Activated CD8-positive, alpha-beta memory T cell treated with anti-CD3 and anti-CD28 coated beads for 48 hours (primary cell): ENCODE data around the gene MTRFR.
"Not testable (repeated sequence)": the region's sequence is repeated elsewhere in the genome, so short reads cannot be mapped to it uniquely, and the experiment has no call there.

Experiments
- DNase-seq, 3 experiments: peaks; one replicate each; pipeline ENCODE4 v3.0.0-alpha.2; 2020; ENCODE audit warnings: low read depth in 2 of 3, low spot score in 2 of 3

The MTRFR gene

GRCh38 chr12:123248996-123249741 is 15.9 kb downstream of the MTRFR start:
- not testable (repeated sequence) for DNase-seq

DNA sequence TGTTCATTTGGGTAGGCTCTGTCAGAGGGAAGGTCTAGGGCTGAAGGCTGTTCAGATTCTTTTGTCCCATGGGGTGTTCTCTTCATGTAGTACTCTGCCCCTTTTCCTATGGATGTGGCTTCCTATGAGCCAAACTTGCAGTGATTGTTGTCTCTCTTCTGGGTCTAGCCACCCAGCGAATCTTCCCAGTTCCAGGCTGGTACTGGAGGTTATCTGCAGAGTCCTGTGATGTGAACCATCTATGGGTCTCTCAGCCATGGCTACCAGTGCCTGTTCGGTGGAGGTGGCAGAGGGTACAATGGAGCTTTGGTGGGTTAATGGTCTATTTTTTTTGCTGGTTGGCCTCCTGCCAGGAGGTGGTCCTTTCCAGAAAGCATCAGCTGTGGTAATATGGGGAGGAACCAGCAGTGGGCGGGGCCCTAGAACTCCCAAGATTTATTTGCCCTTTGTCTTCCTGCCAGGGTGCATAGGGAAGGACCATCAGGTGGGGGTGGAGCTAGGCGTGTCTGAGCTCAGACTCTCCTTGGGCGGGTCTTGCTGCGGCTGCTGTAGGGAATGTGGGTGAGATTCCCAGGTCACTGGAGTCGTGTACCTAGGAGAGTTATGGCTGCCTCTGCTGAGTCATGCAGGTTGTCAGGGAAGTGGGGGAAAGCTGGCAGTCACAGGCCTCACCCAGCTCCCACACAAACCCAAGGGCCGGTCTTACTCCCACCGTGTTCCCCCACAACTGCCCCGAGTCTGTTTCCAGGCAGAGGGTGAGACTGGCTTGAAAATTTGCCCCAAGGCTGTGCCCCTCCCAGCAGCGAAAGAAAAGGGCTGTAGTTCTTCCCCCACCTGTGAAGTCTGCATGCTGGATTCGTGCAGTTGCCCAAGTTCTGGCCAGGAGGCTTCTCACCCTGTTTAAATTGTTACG is 17.5 kb downstream of the MTRFR start:
- DNase-seq = no peak

DNA sequence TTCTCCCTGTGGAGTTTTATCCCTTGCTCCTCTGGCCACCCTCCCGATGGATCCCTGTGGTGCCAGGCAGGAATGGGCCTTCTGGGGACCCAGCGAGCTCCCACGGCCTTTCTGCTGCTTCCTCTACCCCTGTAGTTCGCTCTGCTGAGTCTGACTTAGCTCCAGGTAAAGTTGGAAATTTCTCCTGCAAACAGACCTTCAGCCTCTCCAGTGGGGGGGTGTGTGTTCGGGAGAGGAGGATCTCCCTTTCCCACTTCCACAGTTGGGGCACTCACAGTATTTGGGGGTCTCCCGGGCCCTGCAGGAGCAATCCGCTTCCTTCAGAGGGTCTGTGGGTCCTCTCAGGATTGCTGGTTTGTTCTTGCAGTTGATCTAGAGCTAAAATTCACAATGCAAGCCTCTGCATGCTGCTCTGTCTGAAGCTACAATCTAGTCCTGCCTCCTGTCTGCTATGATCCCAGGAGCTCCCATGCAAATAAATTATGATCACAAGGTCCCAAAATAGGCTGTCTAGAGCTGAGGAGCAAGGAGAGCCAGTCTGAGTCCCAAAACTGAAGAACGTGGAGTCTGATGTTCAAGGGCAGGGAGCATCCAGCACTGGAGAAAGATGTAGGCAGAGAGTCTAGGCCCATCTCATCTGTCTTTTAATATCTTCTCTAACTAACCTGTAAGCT is 18.3 kb downstream of the MTRFR start:
- DNase-seq = no peak

DNA sequence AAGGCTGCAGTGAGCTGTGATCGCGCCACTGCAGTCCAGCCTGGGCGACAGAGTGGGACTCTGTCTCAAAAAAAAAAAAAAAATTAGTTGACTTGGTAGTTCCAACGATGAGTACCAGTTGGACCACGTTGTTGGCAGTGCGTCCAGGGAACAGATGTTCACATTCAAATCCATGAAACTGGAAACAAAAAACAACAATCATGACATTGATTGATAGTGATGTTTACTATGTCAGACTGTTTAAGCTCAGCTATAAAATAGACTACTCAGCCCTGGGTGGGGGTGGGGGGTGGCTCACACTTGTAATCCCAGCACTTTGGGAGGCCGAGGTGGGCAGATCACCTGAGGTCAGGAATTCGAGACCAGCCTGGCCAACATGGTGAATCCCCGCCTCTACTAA is 19.1 kb downstream of the MTRFR start:
- DNase-seq = not testable (repeated sequence)

DNA sequence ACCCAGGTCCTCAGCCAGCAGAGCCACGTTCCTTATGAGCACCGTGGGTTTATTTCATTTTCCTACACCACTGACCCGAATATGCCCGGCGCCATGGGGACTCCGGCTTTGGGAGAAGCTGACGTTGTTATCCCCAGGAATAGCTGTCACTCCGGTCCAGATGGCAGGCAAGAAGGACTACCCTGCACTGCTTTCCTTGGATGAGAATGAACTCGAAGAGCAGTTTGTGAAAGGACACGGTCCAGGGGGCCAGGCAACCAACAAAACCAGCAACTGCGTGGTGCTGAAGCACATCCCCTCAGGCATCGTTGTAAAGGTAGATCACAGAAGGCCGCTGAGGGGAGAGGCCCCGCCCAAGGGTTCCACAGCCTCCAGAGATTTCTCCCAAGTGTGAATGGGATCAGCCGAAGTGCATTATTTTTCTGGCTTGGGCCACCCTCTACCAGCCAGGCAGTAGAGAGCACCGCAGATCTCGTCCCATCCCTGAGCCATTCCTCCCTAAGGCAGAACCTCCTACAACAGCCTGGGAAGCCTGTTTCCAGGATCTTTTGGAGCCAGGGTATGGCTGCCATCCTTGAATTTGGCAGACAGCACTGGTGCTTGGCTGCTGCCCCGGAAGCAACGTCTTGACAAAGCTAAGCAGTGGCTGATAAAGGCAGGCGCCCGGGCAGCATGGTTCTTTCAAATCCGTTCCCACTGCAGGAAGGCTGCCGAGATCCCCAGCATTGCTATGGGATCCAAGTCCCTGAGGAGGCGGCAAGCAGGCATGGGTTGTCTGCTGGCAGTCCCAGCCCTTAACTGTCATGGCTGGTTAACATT is 20.6 kb downstream of the MTRFR start:
- no peak for DNase-seq

GRCh38 chr12:123254853-123255446 is 21.7 kb downstream of the MTRFR start:
- DNase-seq = no peak

- no peak for DNase-seq
Observed at GRCh38 chr12:123258593-123258992, 25.4 kb downstream of the MTRFR start.

- DNase-seq = no peak
Observed at GRCh38 chr12:123260081-123260480, 26.8 kb downstream of the MTRFR start.

DNA sequence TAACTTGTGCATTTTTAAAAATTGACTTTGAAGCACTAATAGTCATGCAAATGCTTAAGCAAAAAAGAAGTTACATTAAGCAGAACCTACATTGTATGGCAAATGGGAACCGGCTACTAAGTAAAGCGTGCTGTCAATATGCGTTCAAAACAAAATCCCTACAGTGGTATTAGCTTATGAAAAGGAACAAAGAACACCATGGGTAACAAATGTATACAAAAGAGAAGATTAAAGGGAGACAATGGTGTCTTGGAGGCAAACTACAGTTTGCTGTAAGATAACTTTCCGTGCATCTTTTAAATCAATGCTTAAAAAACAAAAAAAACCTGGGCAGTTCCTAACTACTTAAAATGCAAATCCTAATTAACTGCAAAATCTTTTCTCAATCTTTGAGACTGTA is 28.0 kb downstream of the MTRFR start:
- no peak for DNase-seq

- no peak for DNase-seq
Observed at GRCh38 chr12:123263196-123263817, 30.1 kb downstream of the MTRFR start.

DNA sequence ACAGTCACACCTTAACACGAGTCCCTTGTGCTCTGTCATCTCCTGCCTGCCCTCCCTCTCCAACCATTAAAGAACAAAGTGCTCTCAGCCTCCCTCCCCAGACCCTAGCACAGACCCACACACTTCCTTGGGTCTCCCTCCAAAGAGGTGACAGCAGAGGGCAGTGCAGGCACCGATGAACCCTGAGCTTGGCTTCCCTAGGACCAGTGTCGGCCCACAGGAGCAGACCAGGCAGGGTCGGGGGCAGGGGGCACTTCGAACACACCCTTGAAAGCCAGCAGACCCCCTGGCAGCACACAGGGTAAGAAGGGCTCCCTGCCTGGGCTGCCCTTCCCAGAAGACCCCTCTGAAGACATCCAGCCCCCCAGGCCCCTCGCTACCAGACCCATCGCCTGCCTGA is 31.4 kb downstream of the MTRFR start:
- DNase-seq = no peak

DNA sequence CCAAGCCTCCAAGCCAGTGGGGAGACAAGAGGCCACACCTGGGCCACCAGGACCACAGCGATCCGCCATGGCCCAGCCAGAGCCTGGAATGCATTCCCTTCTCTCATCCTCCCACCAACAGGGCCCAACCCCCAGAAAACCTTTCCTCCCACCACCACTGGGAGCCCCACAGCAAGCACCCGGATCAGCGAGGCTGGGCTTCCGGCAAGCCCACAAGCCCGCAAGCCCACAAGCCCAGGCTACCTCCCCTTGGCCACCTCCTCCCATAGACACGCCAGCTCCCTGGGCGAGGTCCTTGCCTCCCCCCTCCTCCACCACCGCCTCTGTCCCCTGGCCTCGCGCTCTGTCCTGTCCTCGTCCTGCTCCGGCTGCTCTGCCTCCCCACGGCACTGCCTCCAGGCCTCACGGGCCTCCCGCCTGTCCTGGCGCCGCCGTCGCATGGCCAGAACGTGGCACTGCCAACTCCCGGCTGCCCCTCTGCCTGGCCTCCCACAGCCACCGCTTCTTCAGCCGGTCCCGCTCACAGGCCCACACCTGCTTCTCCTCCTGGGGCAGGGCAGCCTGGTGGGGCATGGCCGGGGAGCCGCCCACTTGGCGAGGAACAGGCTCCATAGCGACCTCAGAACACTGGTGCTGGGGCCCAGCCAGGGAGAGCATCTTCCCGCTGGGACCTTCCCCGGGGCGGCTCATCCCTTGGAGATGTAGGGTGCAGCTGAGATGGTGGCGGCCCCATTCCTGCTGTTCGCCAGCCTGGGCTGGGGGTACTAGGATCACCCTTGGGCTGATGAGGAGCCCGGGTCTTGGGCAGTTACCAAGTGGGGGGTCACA is 32.8 kb downstream of the MTRFR start:
- DNase-seq = no peak

- no peak for DNase-seq
Observed at GRCh38 chr12:123266679-123267277, 33.5 kb downstream of the MTRFR start.

- no peak for DNase-seq
Observed at GRCh38 chr12:123267335-123267920, 34.2 kb downstream of the MTRFR start.

DNA sequence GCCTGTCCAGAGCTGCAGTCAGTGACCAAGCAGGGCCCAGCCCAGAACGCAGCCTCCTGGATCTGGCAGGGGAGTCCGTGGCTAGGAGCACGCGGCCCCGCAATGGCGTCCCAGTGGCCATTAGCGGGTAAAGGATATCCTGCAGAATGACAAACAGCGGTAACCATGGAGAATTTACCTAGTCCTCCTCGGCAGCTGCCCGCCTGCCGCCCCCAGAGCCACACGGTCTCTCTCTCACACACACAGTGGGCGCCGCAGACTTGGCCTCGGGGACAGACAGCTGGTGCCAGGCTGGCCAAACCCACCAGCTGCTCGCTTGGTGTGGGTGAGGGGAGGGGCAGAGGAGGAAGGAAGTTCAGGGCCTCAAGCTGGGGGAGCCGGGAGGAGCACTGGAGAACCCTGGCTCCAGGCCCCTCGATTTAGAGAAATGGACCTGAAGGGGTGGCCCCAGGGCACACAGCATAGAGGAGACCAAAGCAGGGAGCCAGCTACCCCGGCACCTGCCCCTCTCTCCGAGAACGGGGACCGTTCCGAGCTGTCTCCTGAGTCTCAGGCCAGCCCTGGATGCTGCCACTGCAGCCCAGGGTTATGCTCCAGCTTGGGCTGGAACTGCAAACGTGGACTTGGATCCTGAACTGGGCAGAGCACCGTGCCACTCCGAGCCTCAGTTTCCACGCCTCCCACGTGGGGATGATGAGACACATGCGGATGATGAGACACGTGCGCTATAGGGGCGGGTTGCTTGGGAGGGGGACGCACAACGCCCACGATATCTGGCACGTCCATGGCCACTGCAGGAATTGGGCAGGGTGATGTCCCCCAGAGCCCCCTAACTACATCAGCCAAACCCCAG is 35.0 kb downstream of the MTRFR start:
- DNase-seq = no peak

GRCh38 chr12:123268850-123269249 is 35.6 kb downstream of the MTRFR start:
- DNase-seq = no peak

GRCh38 chr12:123269395-123269892 is 36.2 kb downstream of the MTRFR start:
- DNase-seq = peak in 1 of 3 experiments; percentile 32
